NCI-H2081 (cell line): ENCODE data around the gene LBHD2.
"Not testable (repeated sequence)": the region's sequence is repeated elsewhere in the genome, so short reads cannot be mapped to it uniquely, and the experiment has no call there.

ENCODE experiments used
- DNase-seq, 2 experiments: peaks; one replicate each; lab custom pipeline; 2025; lab: John Stamatoyannopoulos, UW

Gene LBHD2

DNA sequence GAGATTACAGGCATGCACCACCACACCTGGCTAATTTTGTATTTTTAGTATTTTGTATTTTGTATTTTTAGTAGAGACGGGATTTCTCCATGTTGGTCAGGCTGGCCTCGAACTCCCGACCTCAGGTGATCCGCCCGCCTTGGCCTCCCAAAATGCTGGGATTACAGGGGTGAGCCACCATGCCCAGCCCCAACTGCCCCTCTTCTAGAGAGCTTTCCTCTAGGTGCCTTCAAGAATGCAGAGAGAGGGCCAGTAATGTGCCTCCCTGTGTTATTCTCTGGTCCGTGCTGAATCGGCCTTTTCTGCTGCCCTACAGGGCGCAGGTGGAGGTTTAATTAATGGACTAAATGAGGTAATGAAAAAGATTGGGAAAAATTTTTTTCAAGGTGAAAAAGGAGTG lies 35.5 kb downstream of the LBHD2 start:
- not testable (repeated sequence) for DNase-seq

DNA sequence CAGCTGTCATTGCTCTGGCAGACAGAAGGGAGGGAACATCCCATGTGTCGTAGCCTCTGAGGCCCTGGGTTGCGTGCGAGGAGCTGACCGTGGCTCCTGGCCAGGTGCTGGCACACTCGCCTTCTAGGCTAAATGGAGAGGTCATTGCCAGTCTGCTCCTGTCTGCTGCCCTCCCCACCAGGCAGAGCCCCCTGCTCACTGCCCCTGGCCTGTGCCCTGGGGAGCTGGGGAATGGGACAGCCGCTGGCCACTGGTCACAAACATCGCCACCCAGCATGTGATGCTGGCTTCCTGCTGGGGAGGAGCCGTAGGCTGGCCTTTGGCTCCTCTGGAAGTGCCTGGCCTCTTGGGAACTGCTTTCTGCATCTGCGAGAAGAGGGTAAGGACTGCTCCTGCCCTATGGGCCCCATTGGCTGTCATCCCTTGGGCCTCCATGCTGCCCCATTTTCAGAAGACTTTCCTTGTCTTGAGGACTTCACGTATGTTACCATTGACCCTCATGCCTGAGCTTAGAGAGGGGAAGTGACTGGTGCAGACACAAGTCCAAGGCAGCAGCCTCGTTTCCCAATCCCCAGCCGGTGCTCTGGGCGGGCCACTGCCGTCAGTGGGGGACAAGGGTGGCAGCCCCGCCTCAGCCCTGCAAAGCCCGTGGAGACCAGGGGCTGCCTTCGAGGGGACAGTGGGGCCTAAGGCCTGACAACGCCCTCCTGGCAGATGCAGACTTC lies 37.3 kb downstream of the LBHD2 start:
- no peak for DNase-seq

DNA sequence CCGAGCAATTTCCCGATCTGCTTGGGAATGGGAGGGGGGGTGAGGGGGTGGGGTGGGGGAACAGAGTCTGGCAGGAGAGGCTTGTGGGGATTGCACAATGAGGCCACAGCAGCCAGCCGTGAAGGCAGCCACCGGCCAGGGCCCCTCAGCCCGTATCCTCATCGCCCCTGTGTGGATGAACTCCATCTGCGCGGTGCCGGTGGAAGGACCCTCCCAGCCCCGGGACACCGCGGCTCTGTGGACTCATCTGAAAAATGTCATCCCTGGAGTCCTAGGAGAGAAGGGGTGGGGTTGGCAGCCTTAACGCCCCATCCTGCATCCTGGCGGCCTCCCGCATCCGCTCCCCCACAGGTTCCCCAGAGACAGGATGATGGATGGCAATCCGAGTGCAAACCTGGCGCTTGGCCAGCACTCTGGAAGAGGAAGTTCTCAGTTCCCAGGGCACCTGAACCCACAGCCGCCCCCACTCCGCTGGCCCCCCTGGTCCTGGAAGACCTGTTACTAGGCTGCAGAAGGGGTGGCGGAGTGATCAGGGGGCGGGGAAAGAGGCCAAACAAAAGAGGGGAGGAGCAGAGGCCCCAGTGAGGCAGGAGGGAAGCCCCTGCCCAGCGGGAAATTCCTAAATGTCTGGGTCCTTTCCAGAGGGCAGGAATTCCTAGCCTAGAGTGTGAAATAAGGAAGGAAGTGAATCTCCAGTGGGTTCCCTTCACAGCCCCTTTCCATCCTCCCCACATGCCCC lies 38.0 kb downstream of the LBHD2 start:
- DNase-seq, result peak; percentile 95 to 96

- DNase-seq, result no peak
These were observed 38.6 kb downstream of the LBHD2 start for GRCh38 chr14:103122585-103122946.

DNA sequence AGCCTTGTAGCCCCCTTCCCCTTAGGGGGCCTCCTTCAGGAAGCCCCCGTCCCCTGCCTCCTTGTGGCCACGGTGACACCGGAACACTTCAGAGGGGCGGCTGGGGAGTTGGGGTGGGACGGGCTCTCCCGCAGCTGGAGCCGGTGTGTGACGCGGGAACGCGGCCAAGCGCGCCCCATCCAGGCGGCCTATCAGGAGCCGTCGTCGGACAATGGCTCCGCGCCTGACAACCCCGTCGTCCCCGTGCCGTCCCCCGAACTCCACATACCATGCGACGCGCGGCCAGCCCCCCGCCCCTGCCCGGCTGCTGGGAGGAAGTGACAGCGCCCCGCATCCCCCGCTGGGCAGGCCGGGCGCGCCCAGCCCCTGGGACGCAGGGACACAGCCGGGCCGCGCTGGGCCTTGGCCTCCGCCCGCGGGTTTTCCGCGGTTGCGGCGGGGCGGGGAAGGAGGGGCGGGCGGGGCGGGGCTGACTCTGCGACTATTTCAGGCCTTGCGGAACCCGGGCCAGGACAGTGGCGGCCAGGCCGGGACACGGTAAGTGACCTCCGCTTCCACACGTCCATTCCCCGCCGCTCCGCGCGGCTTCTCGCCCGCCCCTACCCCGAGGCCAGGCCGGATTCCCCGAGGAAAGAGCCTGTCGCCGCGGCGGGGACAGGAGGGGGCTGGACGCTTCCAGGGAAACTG lies 39.1 kb downstream of the LBHD2 start, which contains the start of gene TNFAIP2:
Gene TNFAIP2, plus strand, starts transcription at position 515 of the 687 bp plus-strand sequence. CDS start 2,997 bp downstream, outside the sequence.
- DNase-seq, result no peak

DNA sequence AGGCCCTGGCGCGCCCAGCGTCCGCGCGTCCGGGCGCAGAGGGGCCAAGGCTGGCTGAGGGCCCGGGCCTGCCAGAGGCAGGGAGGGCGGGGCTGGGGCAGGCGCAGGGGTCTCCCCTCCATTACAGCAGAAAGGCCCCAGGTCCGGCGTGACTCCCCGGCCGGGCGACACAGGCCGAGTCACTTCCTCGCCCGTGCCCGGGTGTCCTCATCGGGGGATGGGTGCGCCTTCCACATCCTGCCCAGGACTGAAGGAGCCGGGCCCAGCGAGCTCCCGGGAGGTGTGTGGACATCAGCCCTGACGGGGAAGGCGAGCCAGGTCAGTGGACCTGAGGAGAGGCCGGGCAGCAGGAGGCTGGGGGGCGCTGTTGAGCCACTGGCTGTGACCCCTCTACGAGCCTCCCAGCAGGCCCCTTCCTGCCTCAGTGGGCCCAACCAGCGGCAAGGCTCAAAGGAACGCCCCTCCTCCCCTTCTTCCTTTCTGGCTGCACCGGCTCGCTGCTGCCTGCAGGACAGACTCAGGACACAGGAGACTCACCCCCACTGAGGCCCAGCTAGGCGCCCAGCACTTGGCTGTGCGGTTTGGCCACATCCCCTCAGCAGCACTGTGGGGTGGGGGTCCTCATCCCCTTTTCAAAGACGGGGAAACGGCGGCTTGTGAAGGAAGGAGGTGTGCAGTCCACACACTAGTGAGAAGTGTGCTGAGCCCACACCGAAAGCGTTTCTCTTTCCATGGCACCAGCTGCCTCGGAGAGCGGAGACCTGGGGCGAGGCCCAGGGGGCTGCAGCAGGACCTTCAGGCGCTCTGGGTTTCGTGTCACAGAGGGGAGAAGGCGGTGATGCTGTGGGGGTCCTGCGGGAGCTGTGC lies 39.9 kb downstream of the LBHD2 start:
- no peak for DNase-seq

DNA sequence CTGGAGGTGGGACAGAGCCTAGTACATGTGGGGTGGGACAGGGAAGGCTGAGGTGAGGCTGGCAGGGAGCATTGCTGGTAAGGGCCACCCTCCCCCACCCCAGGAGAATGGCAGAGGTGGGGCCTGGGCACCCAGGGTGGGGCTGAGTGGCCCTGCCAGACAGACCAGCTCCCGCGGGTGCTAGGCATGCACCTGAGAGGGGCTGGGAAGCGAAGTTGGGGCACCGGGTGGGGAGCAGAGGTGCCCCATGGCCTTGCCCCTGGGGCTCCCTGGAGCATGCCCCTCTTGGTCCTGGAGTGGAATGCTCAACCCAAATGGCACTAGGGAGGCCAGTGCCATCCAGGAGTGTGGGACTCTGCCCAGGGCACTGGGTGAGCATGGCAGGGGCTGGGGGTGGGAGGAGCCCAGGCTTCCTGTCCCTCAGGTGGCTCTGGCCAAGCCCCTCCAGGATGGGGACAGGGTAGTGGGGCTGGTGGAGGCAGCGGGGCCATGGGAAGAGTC lies 40.5 kb downstream of the LBHD2 start:
- no peak for DNase-seq

DNA sequence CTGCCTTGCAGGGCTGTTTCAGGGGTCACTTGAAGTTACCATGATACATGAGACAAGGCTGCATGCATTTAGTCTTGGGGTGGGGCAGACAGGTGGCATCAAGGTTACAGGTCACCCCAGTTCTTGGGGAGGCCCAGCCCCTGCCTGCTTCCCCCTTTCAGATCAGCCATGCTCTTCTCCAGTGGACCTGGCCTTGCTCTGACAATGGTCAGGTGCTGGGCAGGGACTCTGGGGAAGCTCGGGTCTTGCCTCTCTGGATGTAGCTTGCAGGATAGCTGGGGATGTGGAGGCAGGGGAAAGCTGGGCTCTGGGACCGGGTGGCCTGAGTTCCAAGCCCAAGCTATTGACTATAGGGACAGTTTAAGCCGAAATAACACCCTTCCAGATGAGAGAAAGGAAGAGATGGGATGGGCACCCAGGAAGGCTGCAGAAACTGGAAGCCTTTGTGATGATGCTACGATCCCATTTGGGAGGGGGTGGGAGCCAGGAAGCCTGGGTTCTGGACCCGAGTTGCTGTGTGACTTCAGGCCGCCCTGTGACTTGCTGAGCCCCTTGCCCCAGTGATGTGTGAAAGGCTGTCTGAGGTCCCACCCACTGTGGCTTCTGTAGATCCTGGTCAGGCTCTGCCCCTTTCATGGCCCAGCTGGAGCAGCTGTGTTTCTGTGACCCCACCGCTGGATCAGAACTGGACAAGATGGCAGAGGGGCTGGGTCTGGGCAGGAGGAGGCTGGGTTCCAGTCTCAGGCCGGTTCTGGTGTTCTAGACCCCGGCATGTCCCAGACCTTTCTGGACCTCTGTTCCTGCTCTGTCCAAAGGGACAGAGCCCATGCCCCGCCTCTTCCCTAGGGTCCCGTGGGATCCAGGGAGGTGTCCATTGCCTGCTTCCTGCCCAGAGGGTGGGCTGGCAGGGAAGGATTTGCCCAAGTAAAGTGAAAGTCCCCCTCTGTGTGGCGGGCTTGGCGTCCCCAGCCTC lies 41.4 kb downstream of the LBHD2 start:
- DNase-seq, result no peak

- no peak for DNase-seq
These were observed 42.3 kb downstream of the LBHD2 start for GRCh38 chr14:103126088-103126872.

DNA sequence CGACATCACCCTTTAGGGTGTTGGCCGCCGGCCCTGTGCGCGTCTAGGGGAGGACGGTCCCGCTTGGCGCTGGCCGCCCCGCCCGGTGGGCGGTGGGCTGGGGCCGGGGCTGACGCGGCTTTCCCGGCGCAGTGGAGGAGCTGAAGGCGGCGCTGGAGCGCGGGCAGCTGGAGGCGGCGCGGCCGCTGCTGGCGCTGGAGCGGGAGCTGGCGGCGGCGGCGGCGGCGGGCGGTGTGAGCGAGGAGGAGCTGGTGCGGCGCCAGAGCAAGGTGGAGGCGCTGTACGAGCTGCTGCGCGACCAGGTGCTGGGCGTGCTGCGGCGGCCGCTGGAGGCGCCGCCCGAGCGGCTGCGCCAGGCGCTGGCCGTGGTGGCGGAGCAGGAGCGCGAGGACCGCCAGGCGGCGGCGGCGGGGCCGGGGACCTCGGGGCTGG lies 42.9 kb downstream of the LBHD2 start:
- peak; percentile 75 to 88 for DNase-seq

DNA sequence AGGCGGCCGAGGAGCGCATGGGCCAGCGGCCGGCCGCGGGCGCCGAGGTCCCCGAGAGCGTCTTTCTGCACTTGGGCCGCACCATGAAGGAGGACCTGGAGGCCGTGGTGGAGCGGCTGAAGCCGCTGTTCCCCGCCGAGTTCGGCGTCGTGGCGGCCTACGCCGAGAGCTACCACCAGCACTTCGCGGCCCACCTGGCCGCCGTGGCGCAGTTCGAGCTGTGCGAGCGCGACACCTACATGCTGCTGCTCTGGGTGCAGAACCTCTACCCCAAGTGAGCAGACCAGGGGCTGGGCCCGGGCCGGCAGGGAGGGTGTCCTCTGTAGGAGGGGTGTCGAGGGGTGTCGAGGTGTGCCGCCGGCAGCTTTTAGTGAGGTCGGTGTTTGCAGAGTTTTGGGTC lies 43.3 kb downstream of the LBHD2 start:
- no peak for DNase-seq

GRCh38 chr14:103127861-103128598 lies 44.0 kb downstream of the LBHD2 start:
- no peak for DNase-seq

GRCh38 chr14:103128631-103129300 lies 44.8 kb downstream of the LBHD2 start:
- DNase-seq, result no peak

DNA sequence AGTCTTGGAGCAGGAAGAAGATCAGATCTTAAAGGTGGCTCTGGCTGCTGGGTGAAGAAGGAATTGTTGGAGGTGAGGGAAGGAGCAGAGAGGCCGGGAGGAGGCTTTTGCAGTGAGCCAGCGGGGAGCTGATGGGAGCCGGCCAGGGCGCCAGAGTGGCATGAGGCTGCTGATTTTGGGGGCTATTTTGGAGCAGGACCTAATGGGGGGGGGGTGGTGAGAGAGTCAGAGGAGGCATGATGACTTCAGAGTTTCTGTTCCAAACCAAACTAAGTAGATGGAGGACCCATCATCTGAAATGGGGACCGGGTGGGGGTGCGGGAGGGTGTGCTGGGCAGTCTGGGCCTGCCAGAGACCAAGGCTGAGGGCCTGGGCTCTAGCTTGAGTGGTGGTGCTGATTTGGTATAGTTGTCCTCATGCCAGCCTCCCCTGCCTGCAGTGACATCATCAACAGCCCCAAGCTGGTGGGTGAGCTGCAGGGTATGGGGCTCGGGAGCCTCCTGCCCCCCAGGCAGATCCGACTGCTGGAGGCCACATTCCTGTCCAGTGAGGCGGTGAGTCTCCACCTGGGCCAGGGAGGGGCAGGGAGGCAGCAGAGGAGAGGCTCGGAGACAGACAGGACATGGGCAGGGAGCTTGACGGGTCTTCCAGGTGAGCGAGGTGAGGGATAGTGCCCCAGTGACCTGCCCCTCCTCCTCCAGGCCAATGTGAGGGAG lies 45.4 kb downstream of the LBHD2 start:
- DNase-seq, result no peak

DNA sequence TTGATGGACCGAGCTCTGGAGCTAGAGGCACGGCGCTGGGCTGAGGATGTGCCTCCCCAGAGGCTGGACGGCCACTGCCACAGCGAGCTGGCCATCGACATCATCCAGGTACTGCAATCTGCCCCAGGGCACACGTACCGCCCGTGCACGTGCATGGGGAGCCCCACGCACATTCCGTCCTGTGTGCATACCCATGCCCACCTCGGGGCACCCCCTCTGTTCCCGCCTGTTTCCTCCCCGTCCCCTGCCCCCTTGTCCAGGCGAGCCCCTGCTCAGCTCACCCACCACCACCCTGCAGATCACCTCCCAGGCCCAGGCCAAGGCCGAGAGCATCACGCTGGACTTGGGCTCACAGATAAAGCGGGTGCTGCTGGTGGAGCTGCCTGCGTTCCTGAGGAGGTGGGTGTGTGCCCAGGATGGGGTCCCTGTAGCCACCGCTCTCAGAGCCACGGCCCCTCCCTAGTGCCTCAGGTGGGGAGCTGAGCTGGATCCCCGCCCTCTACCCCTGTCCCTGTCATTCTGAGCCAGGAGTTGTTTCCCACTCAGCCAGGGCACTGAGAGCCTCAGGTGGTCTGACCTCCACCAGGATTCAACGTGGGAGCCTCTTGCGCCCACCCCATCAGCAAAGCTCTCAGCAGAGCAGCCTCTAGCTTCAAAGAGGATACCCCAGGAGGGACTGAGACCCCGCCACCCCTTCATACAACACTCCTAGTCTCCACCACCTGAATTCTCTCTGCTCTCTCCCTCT lies 46.2 kb downstream of the LBHD2 start:
- no peak for DNase-seq

DNA sequence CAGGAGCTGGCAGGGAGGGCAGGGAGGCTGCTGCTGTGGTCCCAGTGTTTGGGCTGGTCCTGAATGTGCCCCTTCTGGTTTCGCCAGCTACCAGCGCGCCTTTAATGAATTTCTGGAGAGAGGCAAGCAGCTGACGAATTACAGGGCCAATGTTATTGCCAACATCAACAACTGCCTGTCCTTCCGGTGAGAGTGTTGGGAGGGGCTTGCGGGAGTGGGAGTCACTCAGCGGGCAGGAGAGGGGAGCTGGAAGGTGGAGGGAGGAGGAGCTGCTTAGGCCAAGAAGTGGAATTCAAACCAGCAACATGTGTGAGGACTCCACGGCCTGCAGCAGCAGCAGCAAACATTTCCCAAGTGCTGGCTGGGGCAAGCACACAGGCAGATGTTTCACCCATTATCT lies 47.0 kb downstream of the LBHD2 start:
- DNase-seq, result peak in 1 of 2 experiments; percentile 54

GRCh38 chr14:103131580-103131979 lies 47.6 kb downstream of the LBHD2 start:
- DNase-seq, result no peak
